Prostate gland (tissue), 2 donors: ENCODE results near the gene EHD3.

Experiments
- POLR2A ChIP-seq: fragments of 450-650 bp; IDR thresholded peaks from one replicate; pipeline ENCODE4 v1.6.1; 2016; ENCODE audit warnings: antibody characterized with exemption, mild to moderate bottlenecking
- POLR2AphosphoS5 ChIP-seq: sonication (generic); formaldehyde crosslinking; IDR thresholded peaks from one replicate; pipeline ENCODE4 v1.6.1; 2017; ENCODE audit warnings: antibody characterized with exemption
- TF ChIP-seq, protein P1 (sequence below), 4 experiments: fragments of 200-600 bp in 2 of 4; fragments of 450-650 bp in 2 of 4; sonication (generic) in 2 of 4; IDR thresholded peaks; 1 replicate in 3 of 4; 2 replicates in 1 of 4; pipeline ENCODE4 v1.5.1; 2016 to 2019; ENCODE audit warnings: antibody characterized with exemption in 4 of 4, mild to moderate bottlenecking in 2 of 4, moderate library complexity in 2 of 4

DNA sequence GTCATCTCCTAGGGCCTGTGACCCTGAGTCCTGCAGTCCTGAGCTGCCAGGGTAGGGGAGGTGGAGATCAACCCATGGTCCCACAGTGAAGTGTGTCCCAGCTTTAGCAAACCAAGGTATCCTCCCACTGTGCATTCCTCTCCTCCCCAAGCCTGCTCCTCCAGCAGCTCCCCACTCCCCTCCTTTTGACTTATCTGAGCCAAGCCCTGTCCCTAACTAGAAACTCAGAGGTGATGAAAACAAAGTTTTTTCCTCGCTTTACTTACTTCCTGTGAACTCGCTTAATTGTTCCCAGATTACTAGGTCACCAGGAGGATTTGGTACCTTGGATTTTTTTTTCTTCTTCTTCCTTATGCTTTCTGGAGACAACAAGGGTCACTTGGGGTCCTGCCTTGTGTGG is 80.8 kb downstream of the EHD3 start:
- TF ChIP-seq, protein P1, sequence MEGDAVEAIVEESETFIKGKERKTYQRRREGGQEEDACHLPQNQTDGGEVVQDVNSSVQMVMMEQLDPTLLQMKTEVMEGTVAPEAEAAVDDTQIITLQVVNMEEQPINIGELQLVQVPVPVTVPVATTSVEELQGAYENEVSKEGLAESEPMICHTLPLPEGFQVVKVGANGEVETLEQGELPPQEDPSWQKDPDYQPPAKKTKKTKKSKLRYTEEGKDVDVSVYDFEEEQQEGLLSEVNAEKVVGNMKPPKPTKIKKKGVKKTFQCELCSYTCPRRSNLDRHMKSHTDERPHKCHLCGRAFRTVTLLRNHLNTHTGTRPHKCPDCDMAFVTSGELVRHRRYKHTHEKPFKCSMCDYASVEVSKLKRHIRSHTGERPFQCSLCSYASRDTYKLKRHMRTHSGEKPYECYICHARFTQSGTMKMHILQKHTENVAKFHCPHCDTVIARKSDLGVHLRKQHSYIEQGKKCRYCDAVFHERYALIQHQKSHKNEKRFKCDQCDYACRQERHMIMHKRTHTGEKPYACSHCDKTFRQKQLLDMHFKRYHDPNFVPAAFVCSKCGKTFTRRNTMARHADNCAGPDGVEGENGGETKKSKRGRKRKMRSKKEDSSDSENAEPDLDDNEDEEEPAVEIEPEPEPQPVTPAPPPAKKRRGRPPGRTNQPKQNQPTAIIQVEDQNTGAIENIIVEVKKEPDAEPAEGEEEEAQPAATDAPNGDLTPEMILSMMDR (IDR thresholded peaks at IDR 0.05): no peak
- no peak for TF ChIP-seq POLR2A
- TF ChIP-seq POLR2AphosphoS5: no peak
